Vagina (tissue), 2 donors: ENCODE results near the gene NRBF2.

Experiments
- POLR2A ChIP-seq, 2 donors: fragments of 450-650 bp; IDR thresholded peaks; one replicate each; pipeline ENCODE4 v1.6.1; 2017; ENCODE audit warnings: antibody characterized with exemption in 2 of 2, mild to moderate bottlenecking in 2 of 2, moderate library complexity in 2 of 2
- TF ChIP-seq, protein P1 (sequence below), 3 experiments: fragments of 450-650 bp in 2 of 3; fragments of 200-600 bp in 1 of 3; sonication (generic) in 1 of 3; IDR thresholded peaks; one replicate each; pipeline ENCODE4 v1.5.1; 2017 to 2019; ENCODE audit warnings: antibody characterized with exemption in 3 of 3, mild to moderate bottlenecking in 2 of 3, moderate library complexity in 2 of 3

DNA sequence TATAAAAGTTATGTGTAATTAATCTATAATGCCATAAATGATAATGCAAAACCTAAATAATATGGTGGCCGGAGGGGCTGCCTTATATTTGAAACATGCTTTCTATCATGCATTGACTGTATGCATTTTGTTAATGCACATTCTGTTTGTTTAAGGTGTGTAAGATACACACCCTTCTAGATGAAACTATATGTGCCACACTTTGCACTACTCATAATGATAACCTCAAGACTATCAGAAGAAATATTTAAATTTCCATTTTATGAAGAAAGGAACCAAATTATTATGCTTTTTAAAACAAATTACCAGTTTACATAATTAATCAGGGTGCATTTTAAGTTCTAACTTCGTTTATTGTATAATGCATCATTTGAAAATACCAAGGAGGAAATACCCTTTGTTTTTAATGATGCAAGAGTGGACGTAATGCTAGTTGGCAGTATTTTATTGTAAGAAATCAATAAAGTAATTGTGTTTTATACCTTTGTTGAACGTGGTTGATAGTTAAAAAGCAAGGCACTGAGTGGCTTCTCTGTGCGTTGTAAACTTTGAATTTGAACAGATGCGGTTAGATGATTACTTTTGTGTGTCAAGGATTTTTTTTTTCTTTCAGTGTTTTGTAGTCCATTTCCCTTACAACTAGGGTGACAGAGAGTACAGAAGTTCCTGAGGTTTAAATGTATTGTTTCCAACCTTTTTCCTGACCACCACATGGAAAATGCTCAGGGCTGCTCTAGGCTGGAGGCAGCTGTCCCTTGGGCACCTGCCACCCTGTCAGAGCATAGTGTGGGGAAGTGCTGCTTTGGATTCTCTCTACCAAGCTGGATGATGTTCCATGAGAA is 21.6 kb downstream of the NRBF2 start:
- TF ChIP-seq, protein P1, sequence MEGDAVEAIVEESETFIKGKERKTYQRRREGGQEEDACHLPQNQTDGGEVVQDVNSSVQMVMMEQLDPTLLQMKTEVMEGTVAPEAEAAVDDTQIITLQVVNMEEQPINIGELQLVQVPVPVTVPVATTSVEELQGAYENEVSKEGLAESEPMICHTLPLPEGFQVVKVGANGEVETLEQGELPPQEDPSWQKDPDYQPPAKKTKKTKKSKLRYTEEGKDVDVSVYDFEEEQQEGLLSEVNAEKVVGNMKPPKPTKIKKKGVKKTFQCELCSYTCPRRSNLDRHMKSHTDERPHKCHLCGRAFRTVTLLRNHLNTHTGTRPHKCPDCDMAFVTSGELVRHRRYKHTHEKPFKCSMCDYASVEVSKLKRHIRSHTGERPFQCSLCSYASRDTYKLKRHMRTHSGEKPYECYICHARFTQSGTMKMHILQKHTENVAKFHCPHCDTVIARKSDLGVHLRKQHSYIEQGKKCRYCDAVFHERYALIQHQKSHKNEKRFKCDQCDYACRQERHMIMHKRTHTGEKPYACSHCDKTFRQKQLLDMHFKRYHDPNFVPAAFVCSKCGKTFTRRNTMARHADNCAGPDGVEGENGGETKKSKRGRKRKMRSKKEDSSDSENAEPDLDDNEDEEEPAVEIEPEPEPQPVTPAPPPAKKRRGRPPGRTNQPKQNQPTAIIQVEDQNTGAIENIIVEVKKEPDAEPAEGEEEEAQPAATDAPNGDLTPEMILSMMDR (IDR thresholded peaks at IDR 0.05): no peak
- no peak for TF ChIP-seq POLR2A (IDR thresholded peaks at IDR 0.05)
